H1 (cell line): ENCODE results near the gene SCG3. TPM values are rescaled to one million over a fixed set of nuclear protein-coding genes. Genes with fewer than 3 reads are reported as not detected.

Experiments used
- EP300 ChIP-seq, 2 experiments: IDR thresholded peaks; 1 replicate in 1 of 2; 2 replicates in 1 of 2; pipeline ENCODE4 v1.6.1; 2011 to 2012; ENCODE audit warnings: low read depth in 2 of 2, low read length in 2 of 2, mild to moderate bottlenecking in 2 of 2, borderline replicate concordance in 1 of 2, inconsistent platforms in 1 of 2, moderate library complexity in 1 of 2
- EZH2 ChIP-seq: fragments of 200-600 bp; sonication (generic); IDR thresholded peaks from 2 replicates; pipeline ENCODE4 v1.7.1; 2012; ENCODE audit warnings: low read depth, mild to moderate bottlenecking, moderate library complexity, low read length, inconsistent platforms; ENCODE audit not compliant: severe bottlenecking
- FOSL1 ChIP-seq: IDR thresholded peaks from 2 replicates; pipeline ENCODE4 v1.6.1; 2011; ENCODE audit warnings: mild to moderate bottlenecking, low read depth, low read length, moderate library complexity; ENCODE audit not compliant: insufficient read depth
- MAX ChIP-seq: IDR thresholded peaks from 2 replicates; pipeline ENCODE4 v1.6.1; 2012; ENCODE audit warnings: inconsistent platforms
- RBBP5 ChIP-seq: IDR thresholded peaks from 2 replicates; pipeline ENCODE4 v1.7.1; 2012; ENCODE audit warnings: low read depth, mild to moderate bottlenecking, inconsistent platforms, low read length, moderate library complexity, borderline replicate concordance
- polyA plus RNA-seq, 7 experiments: library from polyadenylated mRNA; depleted of rRNA in 3 of 7; stranded (reverse) in 5 of 7; unstranded in 2 of 7; fragments of >200 nt in 5 of 7; fragments of 200-250 nt in 2 of 7; gene quantifications; 1 replicate in 5 of 7; 2 replicates in 1 of 7; 4 replicates in 1 of 7; pipeline versions ENCODE4 v1.2.1 to v1.2.3, GENCODE V29; 2011 to 2013; ENCODE audit warnings: missing spikeins in 2 of 7, mixed read lengths in 2 of 7
- total RNA-seq: library from RNA; stranded (reverse); fragmentation: NEBNext Ultra II Directional; extraction: Animal tissue kit (Norgen Biotek cat#: 25700); gene quantifications from 2 replicates; pipeline ENCODE4 v1.2.1, GENCODE V29; 2021
- TF ChIP-seq, protein P1 (sequence below): fragments of 300-600 bp; sonication (generic); IDR thresholded peaks from 2 replicates; pipeline ENCODE4 v1.7.1; 2012; ENCODE audit warnings: low read length, moderate library complexity, mild to moderate bottlenecking, inconsistent platforms; ENCODE audit not compliant: insufficient replicate concordance

Gene SCG3
- total and polyA plus RNA-seq, 2 of the 8 experiments (the other 6 are each of a cell fraction or from before 2014, with no cell fraction given) = 5.2 to 45.9 TPM

GRCh38 chr15:51669381-51669780, 11.9 kb upstream of the SCG3 start (continued):
- TF ChIP-seq, protein P1, sequence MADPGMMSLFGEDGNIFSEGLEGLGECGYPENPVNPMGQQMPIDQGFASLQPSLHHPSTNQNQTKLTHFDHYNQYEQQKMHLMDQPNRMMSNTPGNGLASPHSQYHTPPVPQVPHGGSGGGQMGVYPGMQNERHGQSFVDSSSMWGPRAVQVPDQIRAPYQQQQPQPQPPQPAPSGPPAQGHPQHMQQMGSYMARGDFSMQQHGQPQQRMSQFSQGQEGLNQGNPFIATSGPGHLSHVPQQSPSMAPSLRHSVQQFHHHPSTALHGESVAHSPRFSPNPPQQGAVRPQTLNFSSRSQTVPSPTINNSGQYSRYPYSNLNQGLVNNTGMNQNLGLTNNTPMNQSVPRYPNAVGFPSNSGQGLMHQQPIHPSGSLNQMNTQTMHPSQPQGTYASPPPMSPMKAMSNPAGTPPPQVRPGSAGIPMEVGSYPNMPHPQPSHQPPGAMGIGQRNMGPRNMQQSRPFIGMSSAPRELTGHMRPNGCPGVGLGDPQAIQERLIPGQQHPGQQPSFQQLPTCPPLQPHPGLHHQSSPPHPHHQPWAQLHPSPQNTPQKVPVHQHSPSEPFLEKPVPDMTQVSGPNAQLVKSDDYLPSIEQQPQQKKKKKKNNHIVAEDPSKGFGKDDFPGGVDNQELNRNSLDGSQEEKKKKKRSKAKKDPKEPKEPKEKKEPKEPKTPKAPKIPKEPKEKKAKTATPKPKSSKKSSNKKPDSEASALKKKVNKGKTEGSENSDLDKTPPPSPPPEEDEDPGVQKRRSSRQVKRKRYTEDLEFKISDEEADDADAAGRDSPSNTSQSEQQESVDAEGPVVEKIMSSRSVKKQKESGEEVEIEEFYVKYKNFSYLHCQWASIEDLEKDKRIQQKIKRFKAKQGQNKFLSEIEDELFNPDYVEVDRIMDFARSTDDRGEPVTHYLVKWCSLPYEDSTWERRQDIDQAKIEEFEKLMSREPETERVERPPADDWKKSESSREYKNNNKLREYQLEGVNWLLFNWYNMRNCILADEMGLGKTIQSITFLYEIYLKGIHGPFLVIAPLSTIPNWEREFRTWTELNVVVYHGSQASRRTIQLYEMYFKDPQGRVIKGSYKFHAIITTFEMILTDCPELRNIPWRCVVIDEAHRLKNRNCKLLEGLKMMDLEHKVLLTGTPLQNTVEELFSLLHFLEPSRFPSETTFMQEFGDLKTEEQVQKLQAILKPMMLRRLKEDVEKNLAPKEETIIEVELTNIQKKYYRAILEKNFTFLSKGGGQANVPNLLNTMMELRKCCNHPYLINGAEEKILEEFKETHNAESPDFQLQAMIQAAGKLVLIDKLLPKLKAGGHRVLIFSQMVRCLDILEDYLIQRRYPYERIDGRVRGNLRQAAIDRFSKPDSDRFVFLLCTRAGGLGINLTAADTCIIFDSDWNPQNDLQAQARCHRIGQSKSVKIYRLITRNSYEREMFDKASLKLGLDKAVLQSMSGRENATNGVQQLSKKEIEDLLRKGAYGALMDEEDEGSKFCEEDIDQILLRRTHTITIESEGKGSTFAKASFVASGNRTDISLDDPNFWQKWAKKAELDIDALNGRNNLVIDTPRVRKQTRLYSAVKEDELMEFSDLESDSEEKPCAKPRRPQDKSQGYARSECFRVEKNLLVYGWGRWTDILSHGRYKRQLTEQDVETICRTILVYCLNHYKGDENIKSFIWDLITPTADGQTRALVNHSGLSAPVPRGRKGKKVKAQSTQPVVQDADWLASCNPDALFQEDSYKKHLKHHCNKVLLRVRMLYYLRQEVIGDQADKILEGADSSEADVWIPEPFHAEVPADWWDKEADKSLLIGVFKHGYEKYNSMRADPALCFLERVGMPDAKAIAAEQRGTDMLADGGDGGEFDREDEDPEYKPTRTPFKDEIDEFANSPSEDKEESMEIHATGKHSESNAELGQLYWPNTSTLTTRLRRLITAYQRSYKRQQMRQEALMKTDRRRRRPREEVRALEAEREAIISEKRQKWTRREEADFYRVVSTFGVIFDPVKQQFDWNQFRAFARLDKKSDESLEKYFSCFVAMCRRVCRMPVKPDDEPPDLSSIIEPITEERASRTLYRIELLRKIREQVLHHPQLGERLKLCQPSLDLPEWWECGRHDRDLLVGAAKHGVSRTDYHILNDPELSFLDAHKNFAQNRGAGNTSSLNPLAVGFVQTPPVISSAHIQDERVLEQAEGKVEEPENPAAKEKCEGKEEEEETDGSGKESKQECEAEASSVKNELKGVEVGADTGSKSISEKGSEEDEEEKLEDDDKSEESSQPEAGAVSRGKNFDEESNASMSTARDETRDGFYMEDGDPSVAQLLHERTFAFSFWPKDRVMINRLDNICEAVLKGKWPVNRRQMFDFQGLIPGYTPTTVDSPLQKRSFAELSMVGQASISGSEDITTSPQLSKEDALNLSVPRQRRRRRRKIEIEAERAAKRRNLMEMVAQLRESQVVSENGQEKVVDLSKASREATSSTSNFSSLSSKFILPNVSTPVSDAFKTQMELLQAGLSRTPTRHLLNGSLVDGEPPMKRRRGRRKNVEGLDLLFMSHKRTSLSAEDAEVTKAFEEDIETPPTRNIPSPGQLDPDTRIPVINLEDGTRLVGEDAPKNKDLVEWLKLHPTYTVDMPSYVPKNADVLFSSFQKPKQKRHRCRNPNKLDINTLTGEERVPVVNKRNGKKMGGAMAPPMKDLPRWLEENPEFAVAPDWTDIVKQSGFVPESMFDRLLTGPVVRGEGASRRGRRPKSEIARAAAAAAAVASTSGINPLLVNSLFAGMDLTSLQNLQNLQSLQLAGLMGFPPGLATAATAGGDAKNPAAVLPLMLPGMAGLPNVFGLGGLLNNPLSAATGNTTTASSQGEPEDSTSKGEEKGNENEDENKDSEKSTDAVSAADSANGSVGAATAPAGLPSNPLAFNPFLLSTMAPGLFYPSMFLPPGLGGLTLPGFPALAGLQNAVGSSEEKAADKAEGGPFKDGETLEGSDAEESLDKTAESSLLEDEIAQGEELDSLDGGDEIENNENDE = no peak
- TF ChIP-seq FOSL1 (no peak), EZH2 (no peak), MAX (no peak), EP300 (IDR thresholded peaks at IDR 0.05; ENCODE audit: borderline replicate concordance in 1 of 2, low read depth in 2 of 2, low read length in 2 of 2) (no peak), RBBP5 (no peak)
